HEK293 (cell line): ENCODE data around the gene CEP112.

ENCODE experiments used
- CTCF ChIA-PET: fragments of 350-600 bp; formaldehyde crosslinking; extraction: SDS; loops from one replicate; lab custom pipeline; 2021; ENCODE audit warnings: antibody characterized with exemption; lab: Yijun Ruan, JAX
- POLR2A ChIA-PET: fragments of 300-600 bp; formaldehyde crosslinking; extraction: SDS; loops from one replicate; lab custom pipeline; 2020; ENCODE audit warnings: antibody characterized with exemption, inconsistent platforms; lab: Yijun Ruan, JAX
- H3K27ac ChIP-seq: fragments of 200-500 bp; sonication (Bioruptor generic); 2 replicates; pipeline ENCODE4 v1.5.1; 2014; ENCODE audit warnings: low read depth, low read length, control low read depth, inconsistent platforms; ENCODE audit errors: extremely low read depth
- H3K36me3 ChIP-seq, 2 experiments: fragments of 200-500 bp in 1 of 2; sonication (Bioruptor generic) in 1 of 2; 1 replicate in 1 of 2; 2 replicates in 1 of 2; pipeline ENCODE4 v1.5.1; 2014 to 2017; ENCODE audit warnings: inconsistent platforms in 2 of 2, low read length in 2 of 2; ENCODE audit not compliant: control insufficient read depth in 2 of 2, insufficient read depth in 1 of 2
- H3K4me1 ChIP-seq: fragments of 200-500 bp; sonication (Bioruptor generic); 2 replicates; pipeline ENCODE4 v1.5.1; 2014; ENCODE audit warnings: mild to moderate bottlenecking, low read length, inconsistent platforms; ENCODE audit not compliant: control insufficient read depth, insufficient read depth
- H3K4me3 ChIP-seq: 2 replicates; pipeline ENCODE4 v1.5.1; 2011; ENCODE audit warnings: low read depth, mild to moderate bottlenecking, control low read depth, low read length, moderate library complexity
- H3K9me3 ChIP-seq: fragments of 200-500 bp; sonication (Bioruptor generic); 2 replicates; pipeline ENCODE4 v1.5.1; 2014; ENCODE audit warnings: low read depth, low read length, inconsistent platforms; ENCODE audit not compliant: control insufficient read depth, insufficient read depth
- BCL11B ChIP-seq: fragments of 450-650 bp; formaldehyde crosslinking; IDR thresholded peaks from 2 replicates; pipeline ENCODE4 v1.5.1; 2016; ENCODE audit warnings: low read depth, missing biosample characterization, missing genetic modification characterization
- EGR2 ChIP-seq: fragments of 450-650 bp; formaldehyde crosslinking; IDR thresholded peaks from 2 replicates; pipeline ENCODE4 v1.5.1; 2016; ENCODE audit warnings: low read depth, missing biosample characterization, missing genetic modification characterization
- GFI1B ChIP-seq: fragments of 450-650 bp; formaldehyde crosslinking; IDR thresholded peaks from 2 replicates; pipeline ENCODE4 v1.5.1; 2016; ENCODE audit warnings: missing biosample characterization, missing genetic modification characterization
- IKZF3 ChIP-seq: fragments of 450-650 bp; IDR thresholded peaks from 2 replicates; pipeline ENCODE4 v1.5.0; 2018; ENCODE audit warnings: missing biosample characterization, mild to moderate bottlenecking, missing genetic modification characterization, moderate library complexity
- OVOL3 ChIP-seq: fragments of 450-650 bp; formaldehyde crosslinking; IDR thresholded peaks from 2 replicates; pipeline ENCODE4 v1.5.1; 2016; ENCODE audit warnings: missing biosample characterization, missing genetic modification characterization
- RBAK ChIP-seq: fragments of 450-650 bp; formaldehyde crosslinking; IDR thresholded peaks from 2 replicates; pipeline ENCODE4 v1.5.1; 2016; ENCODE audit warnings: missing biosample characterization, missing genetic modification characterization
- SETDB1 ChIP-seq: IDR thresholded peaks from one replicate; pipeline ENCODE4 v1.6.1; 2017; ENCODE audit warnings: mild to moderate bottlenecking, low read length, moderate library complexity, mixed read lengths; ENCODE audit not compliant: insufficient read length
- YY1 ChIP-seq: fragments of 450-650 bp; formaldehyde crosslinking; IDR thresholded peaks from 2 replicates; pipeline ENCODE4 v1.5.1; 2018; ENCODE audit warnings: missing biosample characterization, missing genetic modification characterization
- ZEB2 ChIP-seq: fragments of 450-650 bp; formaldehyde crosslinking; IDR thresholded peaks from 2 replicates; pipeline ENCODE4 v1.5.1; 2016; ENCODE audit warnings: missing biosample characterization, missing genetic modification characterization
- ZNF280D ChIP-seq: fragments of 450-650 bp; formaldehyde crosslinking; IDR thresholded peaks from 2 replicates; pipeline ENCODE4 v1.5.1; 2016; ENCODE audit warnings: missing biosample characterization, missing genetic modification characterization
- ZNF324 ChIP-seq: fragments of 450-650 bp; formaldehyde crosslinking; IDR thresholded peaks from 2 replicates; pipeline ENCODE4 v1.5.1; 2016; ENCODE audit warnings: missing biosample characterization, missing genetic modification characterization
- ZNF48 ChIP-seq: fragments of 450-650 bp; formaldehyde crosslinking; IDR thresholded peaks from 2 replicates; pipeline ENCODE4 v1.5.1; 2016; ENCODE audit warnings: missing biosample characterization, missing genetic modification characterization
- ZNF596 ChIP-seq: fragments of 450-650 bp; IDR thresholded peaks from 2 replicates; pipeline ENCODE4 v1.5.0; 2018; ENCODE audit warnings: missing biosample characterization, mild to moderate bottlenecking, missing genetic modification characterization, moderate library complexity
- ZNF626 ChIP-seq: fragments of 450-650 bp; sonication (Bioruptor Pico); formaldehyde crosslinking; IDR thresholded peaks from 2 replicates; pipeline ENCODE4 v1.5.1; 2018; ENCODE audit warnings: missing biosample characterization, missing genetic modification characterization, inconsistent platforms
- ZNF707 ChIP-seq: fragments of 450-650 bp; formaldehyde crosslinking; IDR thresholded peaks from 2 replicates; pipeline ENCODE4 v1.5.1; 2016; ENCODE audit warnings: missing biosample characterization, missing genetic modification characterization
- ZNF747 ChIP-seq: fragments of 450-650 bp; formaldehyde crosslinking; IDR thresholded peaks from 2 replicates; pipeline ENCODE4 v1.5.1; 2016; ENCODE audit warnings: missing biosample characterization, missing genetic modification characterization
- ZSCAN30 ChIP-seq: fragments of 450-650 bp; IDR thresholded peaks from 2 replicates; pipeline ENCODE4 v1.5.1; 2018; ENCODE audit warnings: missing biosample characterization, mild to moderate bottlenecking, missing genetic modification characterization, moderate library complexity
- TF ChIP-seq, protein P1 (sequence below): fragments of 450-650 bp; formaldehyde crosslinking; IDR thresholded peaks from 2 replicates; pipeline ENCODE4 v1.5.1; 2016; ENCODE audit warnings: missing biosample characterization, missing genetic modification characterization
- TF ChIP-seq, protein P2 (sequence below): fragments of 450-650 bp; formaldehyde crosslinking; IDR thresholded peaks from 2 replicates; pipeline ENCODE4 v1.5.1; 2017; ENCODE audit warnings: missing biosample characterization, missing genetic modification characterization

Gene CEP112

DNA sequence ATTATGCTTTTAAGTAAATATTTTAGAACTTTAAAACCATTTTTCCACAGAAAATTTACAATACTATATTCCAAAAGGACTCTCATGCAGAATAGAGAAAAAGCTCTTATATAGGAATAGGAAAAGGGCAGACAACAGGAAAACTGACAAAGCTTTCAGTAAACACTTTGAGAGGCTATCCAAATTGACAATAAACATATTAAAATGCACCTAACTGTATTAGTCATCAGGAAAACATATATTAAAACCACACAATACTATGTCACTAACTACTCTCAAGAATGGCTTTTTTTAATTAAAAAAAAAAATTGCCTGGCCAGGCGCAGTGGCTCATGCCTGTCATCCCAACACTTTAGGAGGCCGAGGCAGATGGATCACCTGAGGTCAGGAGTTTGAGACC lies 77.3 kb downstream of the CEP112 start:
- ChIA-PET CTCF (no interaction called here), POLR2A (no interaction called here)
- no peaks in the 10 kb centered on the region for H3K4me1 ChIP-seq
- no peak for TF ChIP-seq ZNF48
- TF ChIP-seq, protein P1, sequence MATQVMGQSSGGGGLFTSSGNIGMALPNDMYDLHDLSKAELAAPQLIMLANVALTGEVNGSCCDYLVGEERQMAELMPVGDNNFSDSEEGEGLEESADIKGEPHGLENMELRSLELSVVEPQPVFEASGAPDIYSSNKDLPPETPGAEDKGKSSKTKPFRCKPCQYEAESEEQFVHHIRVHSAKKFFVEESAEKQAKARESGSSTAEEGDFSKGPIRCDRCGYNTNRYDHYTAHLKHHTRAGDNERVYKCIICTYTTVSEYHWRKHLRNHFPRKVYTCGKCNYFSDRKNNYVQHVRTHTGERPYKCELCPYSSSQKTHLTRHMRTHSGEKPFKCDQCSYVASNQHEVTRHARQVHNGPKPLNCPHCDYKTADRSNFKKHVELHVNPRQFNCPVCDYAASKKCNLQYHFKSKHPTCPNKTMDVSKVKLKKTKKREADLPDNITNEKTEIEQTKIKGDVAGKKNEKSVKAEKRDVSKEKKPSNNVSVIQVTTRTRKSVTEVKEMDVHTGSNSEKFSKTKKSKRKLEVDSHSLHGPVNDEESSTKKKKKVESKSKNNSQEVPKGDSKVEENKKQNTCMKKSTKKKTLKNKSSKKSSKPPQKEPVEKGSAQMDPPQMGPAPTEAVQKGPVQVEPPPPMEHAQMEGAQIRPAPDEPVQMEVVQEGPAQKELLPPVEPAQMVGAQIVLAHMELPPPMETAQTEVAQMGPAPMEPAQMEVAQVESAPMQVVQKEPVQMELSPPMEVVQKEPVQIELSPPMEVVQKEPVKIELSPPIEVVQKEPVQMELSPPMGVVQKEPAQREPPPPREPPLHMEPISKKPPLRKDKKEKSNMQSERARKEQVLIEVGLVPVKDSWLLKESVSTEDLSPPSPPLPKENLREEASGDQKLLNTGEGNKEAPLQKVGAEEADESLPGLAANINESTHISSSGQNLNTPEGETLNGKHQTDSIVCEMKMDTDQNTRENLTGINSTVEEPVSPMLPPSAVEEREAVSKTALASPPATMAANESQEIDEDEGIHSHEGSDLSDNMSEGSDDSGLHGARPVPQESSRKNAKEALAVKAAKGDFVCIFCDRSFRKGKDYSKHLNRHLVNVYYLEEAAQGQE (tag by site-specific recombination), result no peak
- no peak for TF ChIP-seq ZNF707 (tag by site-specific recombination)
- TF ChIP-seq OVOL3 (tag by site-specific recombination), result no peak
- no peak for TF ChIP-seq RBAK (tag by site-specific recombination)
- TF ChIP-seq BCL11B, result no peak
- no peak for TF ChIP-seq ZNF596 (tag by site-specific recombination)
- no peak for TF ChIP-seq ZNF626
- TF ChIP-seq GFI1B (tag by site-specific recombination), result no peak
- no peak for TF ChIP-seq YY1 (tag by site-specific recombination)
- no peak for TF ChIP-seq ZNF324 (tag by site-specific recombination)
- TF ChIP-seq ZSCAN30, result no peak
- TF ChIP-seq, protein P2, sequence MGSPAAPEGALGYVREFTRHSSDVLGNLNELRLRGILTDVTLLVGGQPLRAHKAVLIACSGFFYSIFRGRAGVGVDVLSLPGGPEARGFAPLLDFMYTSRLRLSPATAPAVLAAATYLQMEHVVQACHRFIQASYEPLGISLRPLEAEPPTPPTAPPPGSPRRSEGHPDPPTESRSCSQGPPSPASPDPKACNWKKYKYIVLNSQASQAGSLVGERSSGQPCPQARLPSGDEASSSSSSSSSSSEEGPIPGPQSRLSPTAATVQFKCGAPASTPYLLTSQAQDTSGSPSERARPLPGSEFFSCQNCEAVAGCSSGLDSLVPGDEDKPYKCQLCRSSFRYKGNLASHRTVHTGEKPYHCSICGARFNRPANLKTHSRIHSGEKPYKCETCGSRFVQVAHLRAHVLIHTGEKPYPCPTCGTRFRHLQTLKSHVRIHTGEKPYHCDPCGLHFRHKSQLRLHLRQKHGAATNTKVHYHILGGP (tag by site-specific recombination), result no peak
- TF ChIP-seq ZEB2 (tag by site-specific recombination), result no peak
- TF ChIP-seq IKZF3, result no peak
- no peak for TF ChIP-seq ZNF747 (tag by site-specific recombination)
- no peak overlapping the region for H3K4me3 ChIP-seq
- no peaks in the 10 kb centered on the region for H3K9me3 ChIP-seq
- no peak overlapping the region for H3K27ac ChIP-seq
- no peaks in the 10 kb centered on the region for H3K36me3 ChIP-seq

GRCh38 chr17:66107731-66108130 lies 84.2 kb downstream of the CEP112 start:
- Histone ChIP-seq H3K4me1 (no peaks in the 10 kb centered on the region), H3K9me3 (no peaks in the 10 kb centered on the region), H3K27ac (no peak overlapping the region), H3K4me3 (no peak overlapping the region), H3K36me3 (peaks cover 0 to 21% of the 10 kb centered on the region in 2 experiments)
- ChIA-PET POLR2A (no interaction called here), CTCF (no interaction called here)
- peak; percentile 79 for TF ChIP-seq SETDB1
- TF ChIP-seq EGR2 (tag by site-specific recombination), result no peak
- peak; percentile 87; the same call in 1 of the 2 replicates for TF ChIP-seq ZNF280D (tag by site-specific recombination)
